Activated CD4-positive, alpha-beta memory T cell treated with anti-CD3 and anti-CD28 coated beads, Interleukin-2, amount 10 ng/mL, durations not matched to agents 7 days and 5 days (primary cell): Measurements from ENCODE around the gene TUBE1. TPM values are rescaled to one million over a fixed set of nuclear protein-coding genes. Genes with fewer than 3 reads are reported as not detected.

Source experiments
- CTCF ChIA-PET: fragments of 350-600 bp; sonication (Branson Sonifier 250); formaldehyde crosslinking; loops from one replicate; lab custom pipeline; 2021; ENCODE audit warnings: antibody characterized with exemption, inconsistent platforms; lab: Charles Lee
- POLR2A ChIA-PET: fragments of 350-600 bp; sonication (Branson Sonifier 250); formaldehyde crosslinking; loops from one replicate; lab custom pipeline; 2021; ENCODE audit warnings: antibody characterized with exemption; lab: Charles Lee
- DNase-seq: peaks from one replicate; pipeline ENCODE4 v3.0.0-alpha.2; 2020
- H3K27ac Mint-ChIP-seq: one replicate; pipeline ENCODE4 v1.8.0; 2021; ENCODE audit warnings: mild to moderate bottlenecking, mixed read lengths
- H3K27me3 Mint-ChIP-seq: one replicate; pipeline ENCODE4 v1.8.0; 2021; ENCODE audit warnings: mixed read lengths
- H3K36me3 Mint-ChIP-seq: one replicate; pipeline ENCODE4 v1.8.0; 2021; ENCODE audit warnings: low read depth, mixed read lengths
- H3K4me1 Mint-ChIP-seq: one replicate; pipeline ENCODE4 v1.8.0; 2021; ENCODE audit warnings: mixed read lengths
- H3K4me3 Mint-ChIP-seq: one replicate; pipeline ENCODE4 v1.8.0; 2021; ENCODE audit warnings: mild to moderate bottlenecking, mixed read lengths
- H3K9me3 Mint-ChIP-seq: one replicate; pipeline ENCODE4 v1.8.0; 2021; ENCODE audit warnings: mixed read lengths
- total RNA-seq, 2 experiments: library from RNA; stranded (reverse); gene quantifications; one replicate each; pipeline ENCODE4 v1.2.3, GENCODE V29; 2021

TUBE1 gene
- 10 to 100 TPM; 23.8 to 28.5 TPM for total RNA-seq

DNA sequence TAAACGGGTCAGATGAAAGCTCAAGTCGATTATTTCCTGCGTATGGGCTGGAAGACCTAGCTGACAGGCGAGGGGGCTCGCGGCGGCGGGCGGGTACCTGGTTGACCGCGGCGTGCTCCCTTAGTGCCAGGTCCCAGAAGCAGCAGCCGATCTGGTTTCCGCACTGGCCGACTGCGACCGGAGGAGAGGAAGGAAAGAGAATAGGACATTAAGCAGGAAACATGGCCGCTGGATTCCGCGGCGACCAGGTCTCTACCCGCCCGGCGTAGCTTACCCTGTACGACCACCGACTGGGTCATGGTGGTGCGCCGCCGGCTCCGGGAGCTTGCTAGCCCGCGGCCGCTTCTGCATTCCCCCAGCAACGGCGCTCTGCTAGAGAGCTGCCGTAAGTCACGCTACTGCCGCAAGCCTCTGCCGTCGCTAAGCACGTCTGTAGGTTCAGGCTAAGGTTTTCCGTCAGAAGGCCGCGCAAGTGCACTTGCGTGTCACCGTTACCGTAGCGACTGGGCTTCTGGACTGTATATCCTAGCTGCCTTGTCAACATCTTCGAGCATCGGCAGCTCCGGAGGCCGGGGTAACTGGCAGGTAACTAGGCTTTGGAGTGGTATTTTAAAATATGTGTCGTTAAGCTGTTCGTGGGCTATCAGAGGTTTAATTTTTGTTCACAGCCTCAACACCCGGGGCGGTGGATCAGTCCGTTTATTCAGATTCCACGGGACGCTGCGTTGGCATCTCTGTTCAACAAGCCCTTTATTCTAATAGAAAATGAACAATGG is at the start of gene TUBE1, which contains the start of gene FAM229B:
Gene TUBE1, minus strand, starts transcription at position 347 of the 776 bp plus-strand sequence. Its CDS starts 48 bp downstream, at position 299.
Gene FAM229B, plus strand, starts transcription at position 456 of the 776 bp plus-strand sequence. CDS start 11,693 bp downstream, outside the sequence.
- Mint-ChIP-seq H3K9me3 (no peaks in the 10 kb centered on the region), H3K27ac (no peak within 1 kb of the TSS), H3K4me3 (no peak within 1 kb of the TSS), H3K27me3 (peaks cover 33% of the 10 kb centered on the region), H3K4me1 (peaks cover 8% of the 10 kb centered on the region), H3K36me3 (peaks cover 14% of the 10 kb centered on the region)
- POLR2A ChIA-PET: interaction anchor here (0.6 to 3.8 kb wide), 11 partner anchors 12 to 609 kb away, joined by 3 to 14 read pairs (median 5); partner anchors contain the start of gene TRAF3IP2
- CTCF ChIA-PET: interaction anchor here (0.6 to 3.3 kb wide), 15 partner anchors 11 to 831 kb away, joined by 3 to 29 read pairs (median 4); partner anchors contain the start of gene TRAF3IP2
- DNase-seq: peak; percentile 92

- no peaks in the 10 kb centered on the region for H3K4me1 Mint-ChIP-seq
- DNase-seq: no peak
- CTCF ChIA-PET: no interaction called here
- H3K27ac Mint-ChIP-seq: no peak overlapping the region
- H3K27me3 Mint-ChIP-seq: peaks cover 38% of the 10 kb centered on the region
- H3K36me3 Mint-ChIP-seq: no peaks in the 10 kb centered on the region
- no peak overlapping the region for H3K4me3 Mint-ChIP-seq
- H3K9me3 Mint-ChIP-seq: no peaks in the 10 kb centered on the region
- POLR2A ChIA-PET: no interaction called here
These were observed 43.6 kb upstream of the TUBE1 start for GRCh38 chr6:112130878-112131277.

DNA sequence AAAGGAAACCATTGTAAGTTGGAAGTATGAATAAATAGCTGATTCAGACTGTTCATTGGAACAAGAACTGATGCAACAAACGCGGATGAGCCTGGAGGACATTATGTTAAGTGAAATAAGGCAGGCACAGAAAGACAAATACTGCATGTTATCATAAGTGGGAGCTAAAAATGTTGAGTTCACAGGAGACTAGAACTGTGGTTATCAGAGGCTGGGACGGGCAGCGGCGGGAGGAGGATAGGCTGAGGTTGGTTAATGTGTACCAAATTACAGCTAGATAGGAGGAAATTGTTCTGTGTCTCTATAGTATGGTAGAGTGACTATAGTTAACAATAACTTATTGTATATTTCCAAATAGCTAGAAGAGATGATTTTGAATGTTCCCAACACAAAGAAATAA is 40.9 kb upstream of the TUBE1 start:
- H3K27me3 Mint-ChIP-seq: peaks cover 39% of the 10 kb centered on the region

GRCh38 chr6:112123982-112124381 is 36.7 kb upstream of the TUBE1 start:
- ChIA-PET POLR2A (no interaction called here), CTCF (interaction anchor here (1.3 kb wide), 1 partner anchor 39 kb away, joined by 3 read pairs; no protein-coding TSS in a partner anchor)
- Mint-ChIP-seq H3K4me1 (no peaks in the 10 kb centered on the region), H3K27ac (no peak overlapping the region), H3K4me3 (no peak overlapping the region), H3K36me3 (no peaks in the 10 kb centered on the region), H3K9me3 (no peaks in the 10 kb centered on the region), H3K27me3 (peaks cover 21% of the 10 kb centered on the region)
- no peak for DNase-seq

More for the DNA sequence above, 40.9 kb upstream of the TUBE1 start:
- CTCF ChIA-PET: no interaction called here
- H3K9me3 Mint-ChIP-seq: no peaks in the 10 kb centered on the region
- DNase-seq: no peak
- H3K36me3 Mint-ChIP-seq: no peaks in the 10 kb centered on the region
- no peaks in the 10 kb centered on the region for H3K4me1 Mint-ChIP-seq
- no peak overlapping the region for H3K27ac Mint-ChIP-seq
- H3K4me3 Mint-ChIP-seq: no peak overlapping the region
- POLR2A ChIA-PET: no interaction called here

GRCh38 chr6:112122756-112123155 is 35.5 kb upstream of the TUBE1 start:
- H3K27me3 Mint-ChIP-seq: peaks cover 16% of the 10 kb centered on the region
- H3K27ac Mint-ChIP-seq: no peak overlapping the region
- no peak for DNase-seq
- no peak overlapping the region for H3K4me3 Mint-ChIP-seq
- ChIA-PET POLR2A (no interaction called here), CTCF (no interaction called here)
- H3K9me3 Mint-ChIP-seq: no peaks in the 10 kb centered on the region
- peaks cover 9% of the 10 kb centered on the region for H3K4me1 Mint-ChIP-seq
- no peaks in the 10 kb centered on the region for H3K36me3 Mint-ChIP-seq

GRCh38 chr6:112118034-112118433 is 30.8 kb upstream of the TUBE1 start:
- Mint-ChIP-seq H3K36me3 (no peaks in the 10 kb centered on the region), H3K4me1 (peaks cover 26% of the 10 kb centered on the region), H3K4me3 (no peak overlapping the region), H3K27me3 (peaks cover 19% of the 10 kb centered on the region), H3K27ac (no peak overlapping the region), H3K9me3 (no peaks in the 10 kb centered on the region)
- DNase-seq: no peak
- ChIA-PET CTCF (interaction anchor here (0.7 kb wide), 1 partner anchor 10 kb away, joined by 3 read pairs; no protein-coding TSS in a partner anchor), POLR2A (no interaction called here)

DNA sequence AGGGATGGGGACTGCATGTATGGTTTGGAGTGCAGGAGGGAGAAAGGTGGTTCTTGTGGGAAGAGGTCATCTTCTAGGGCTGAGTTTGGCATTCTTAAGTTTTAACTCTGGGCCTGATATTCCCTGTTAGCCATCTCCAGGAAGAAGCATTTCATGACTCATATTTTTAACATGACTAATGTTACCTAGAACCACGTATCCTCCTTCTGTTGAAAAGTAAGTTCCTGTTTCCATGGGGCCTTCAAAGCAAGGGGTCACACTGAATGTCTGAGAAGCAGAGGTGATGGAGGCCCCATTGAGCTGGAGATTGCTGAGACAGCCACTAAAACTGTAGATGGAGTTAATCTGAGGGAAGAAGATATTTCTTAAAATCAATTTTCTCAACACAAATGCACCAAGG is 30.3 kb upstream of the TUBE1 start:
- H3K9me3 Mint-ChIP-seq: no peaks in the 10 kb centered on the region
- ChIA-PET POLR2A (no interaction called here), CTCF (interaction anchor here (0.7 kb wide), 1 partner anchor 10 kb away, joined by 3 read pairs; no protein-coding TSS in a partner anchor)
- H3K36me3 Mint-ChIP-seq: no peaks in the 10 kb centered on the region
- peaks cover 26% of the 10 kb centered on the region for H3K4me1 Mint-ChIP-seq
- H3K27ac Mint-ChIP-seq: peak overlapping the region; percentile 42
- peak; percentile 21 for DNase-seq
- H3K27me3 Mint-ChIP-seq: peaks cover 18% of the 10 kb centered on the region
- H3K4me3 Mint-ChIP-seq: peak overlapping the region; percentile 33

DNA sequence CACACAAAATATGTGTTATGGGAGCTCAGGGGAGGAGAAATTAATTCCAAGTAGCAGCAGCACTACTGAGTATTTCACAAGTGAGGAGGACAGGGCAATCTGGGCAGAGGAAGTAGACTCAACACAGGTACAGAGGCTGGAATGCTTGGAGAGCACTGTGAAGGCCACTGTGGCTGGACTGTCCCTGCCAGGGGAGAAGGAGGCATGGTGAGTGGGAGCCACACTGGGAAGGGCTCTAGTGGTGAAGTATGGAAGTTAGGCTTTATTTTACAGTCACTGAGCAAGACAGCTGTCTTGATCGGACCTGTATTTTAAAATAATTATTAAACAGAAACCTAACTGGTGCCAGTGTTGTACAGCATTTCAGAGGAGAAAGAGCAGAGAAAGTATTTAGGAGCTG is 28.9 kb upstream of the TUBE1 start:
- Mint-ChIP-seq H3K9me3 (no peaks in the 10 kb centered on the region), H3K27ac (no peak overlapping the region), H3K36me3 (no peaks in the 10 kb centered on the region), H3K4me3 (no peak overlapping the region), H3K27me3 (peaks cover 24% of the 10 kb centered on the region), H3K4me1 (peaks cover 26% of the 10 kb centered on the region)
- DNase-seq: no peak
- CTCF ChIA-PET: no interaction called here
- POLR2A ChIA-PET: interaction anchor here (1.0 kb wide), 1 partner anchor 29 kb away, joined by 5 read pairs; the partner anchor contains the start of genes FAM229B and TUBE1

DNA sequence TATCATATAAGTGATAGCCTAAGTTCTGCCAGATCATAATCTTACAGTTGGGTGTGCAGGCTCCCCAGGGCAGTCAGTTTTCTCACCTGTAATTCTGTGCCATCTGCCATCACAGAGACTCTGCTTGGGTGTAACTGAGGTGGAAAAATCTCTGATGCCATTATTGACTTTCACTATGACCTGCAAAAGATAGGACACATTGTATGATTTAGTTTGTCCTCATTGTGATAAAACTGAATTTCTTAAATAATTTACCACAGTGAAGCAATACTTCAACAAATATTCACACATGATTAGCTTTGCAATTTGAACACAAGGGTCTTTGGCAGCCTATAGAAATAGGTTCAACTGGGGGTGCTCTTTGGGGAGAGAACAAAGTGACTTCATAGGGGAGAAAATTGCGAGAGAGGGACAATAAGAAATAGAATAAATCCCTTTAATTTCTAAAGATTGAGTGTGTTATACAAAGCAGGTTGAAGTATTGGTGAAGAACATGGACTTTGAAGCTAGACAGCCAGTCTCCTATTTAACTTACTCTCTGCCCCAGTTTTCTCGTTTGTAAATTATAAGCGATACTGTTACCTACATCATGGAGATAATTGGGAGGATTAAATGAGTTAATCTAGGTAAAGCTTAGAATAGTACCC is 27.4 kb upstream of the TUBE1 start:
- Mint-ChIP-seq H3K27me3 (peaks cover 24% of the 10 kb centered on the region), H3K9me3 (no peaks in the 10 kb centered on the region), H3K36me3 (no peaks in the 10 kb centered on the region), H3K27ac (no peak overlapping the region), H3K4me3 (no peak overlapping the region), H3K4me1 (peaks cover 26% of the 10 kb centered on the region)
- DNase-seq: no peak
- POLR2A ChIA-PET: no interaction called here
- CTCF ChIA-PET: no interaction called here

DNA sequence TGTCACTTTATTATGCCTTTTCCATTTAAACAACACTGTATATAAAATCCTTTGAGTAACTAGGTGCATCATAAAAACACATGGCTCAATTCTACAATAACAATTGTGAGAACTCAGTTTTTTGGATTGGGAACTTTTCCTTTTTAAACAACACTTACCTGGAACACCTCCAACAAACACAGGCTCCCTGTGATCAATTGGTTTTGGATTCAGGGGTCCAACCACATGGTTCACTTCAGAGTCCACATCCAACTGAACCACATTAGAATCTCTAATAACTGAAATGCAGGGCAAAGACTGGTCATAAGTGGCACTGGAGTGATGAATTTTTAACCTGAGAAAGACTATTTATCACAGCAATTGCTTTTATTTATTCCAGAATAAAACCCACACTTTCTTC is 26.6 kb upstream of the TUBE1 start:
- Mint-ChIP-seq H3K4me1 (peaks cover 26% of the 10 kb centered on the region), H3K27me3 (peaks cover 24% of the 10 kb centered on the region), H3K36me3 (no peaks in the 10 kb centered on the region), H3K4me3 (no peak overlapping the region), H3K27ac (no peak overlapping the region), H3K9me3 (no peaks in the 10 kb centered on the region)
- POLR2A ChIA-PET: no interaction called here
- CTCF ChIA-PET: no interaction called here
- no peak for DNase-seq

DNA sequence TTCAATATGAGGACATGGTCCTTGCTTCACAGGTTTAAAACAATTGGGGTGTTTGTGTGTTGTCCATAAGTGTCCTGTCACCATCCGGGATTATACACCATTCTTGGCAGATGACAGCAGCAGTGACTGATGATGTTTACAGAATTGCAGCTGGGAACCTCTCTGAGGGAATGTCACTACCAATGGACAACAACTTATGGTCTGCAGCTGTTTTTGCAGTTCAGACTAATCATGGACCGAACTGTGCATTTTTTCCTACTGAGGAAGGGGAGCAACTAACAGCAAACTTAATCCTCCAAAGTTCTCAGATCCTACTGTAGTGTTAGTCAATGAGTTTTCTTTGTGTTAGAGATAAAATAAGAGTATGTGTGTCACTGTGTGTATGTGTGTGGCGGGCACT is 26.1 kb upstream of the TUBE1 start:
- Mint-ChIP-seq H3K36me3 (no peaks in the 10 kb centered on the region), H3K27ac (no peak overlapping the region), H3K27me3 (peaks cover 25% of the 10 kb centered on the region), H3K4me1 (peaks cover 22% of the 10 kb centered on the region), H3K4me3 (no peak overlapping the region), H3K9me3 (no peaks in the 10 kb centered on the region)
- ChIA-PET CTCF (no interaction called here), POLR2A (no interaction called here)
- no peak for DNase-seq

DNA sequence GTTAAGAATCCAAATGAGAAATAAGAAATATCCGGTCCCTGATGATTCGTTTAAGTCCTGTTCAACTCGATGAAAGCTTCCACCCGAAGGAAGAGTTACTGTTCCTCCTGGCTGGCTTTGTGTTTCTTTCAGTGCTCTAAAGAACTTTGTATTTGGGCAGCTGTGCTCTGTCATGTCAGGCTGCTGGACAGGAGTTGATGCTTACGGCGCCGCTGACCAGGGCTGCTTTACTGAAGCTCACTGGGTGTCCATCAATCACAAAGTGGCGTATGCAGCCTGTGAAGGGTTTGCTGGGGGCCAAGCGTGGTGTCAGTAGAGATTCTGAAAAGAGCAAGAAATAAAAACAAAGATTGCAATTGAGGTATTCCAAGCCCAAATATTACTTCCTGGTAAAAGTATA is 22.0 kb upstream of the TUBE1 start:
- Mint-ChIP-seq H3K36me3 (no peaks in the 10 kb centered on the region), H3K27me3 (peaks cover 35% of the 10 kb centered on the region), H3K27ac (no peak overlapping the region), H3K9me3 (peaks cover 7% of the 10 kb centered on the region), H3K4me3 (no peak overlapping the region), H3K4me1 (no peaks in the 10 kb centered on the region)
- DNase-seq: no peak
- POLR2A ChIA-PET: no interaction called here
- CTCF ChIA-PET: no interaction called here

DNA sequence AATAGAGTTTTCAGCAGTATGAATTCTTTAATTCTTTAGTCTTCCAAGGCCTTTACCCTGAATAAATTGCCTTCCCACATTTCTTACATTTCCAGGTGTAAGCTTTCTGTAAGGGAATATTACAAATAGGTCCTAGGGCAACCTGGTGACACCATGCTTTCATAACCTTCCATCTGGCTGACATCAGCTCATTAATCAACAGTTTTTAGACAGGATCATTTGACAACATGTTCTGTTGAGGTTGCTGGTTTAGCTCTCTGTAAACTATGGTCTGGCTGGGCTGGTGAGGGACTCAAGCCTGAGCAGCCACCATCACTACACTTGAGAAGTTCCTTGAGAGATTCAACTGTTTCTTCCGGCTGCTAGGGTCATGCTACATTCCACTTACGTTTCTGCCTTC is 19.3 kb upstream of the TUBE1 start:
- no peak overlapping the region for H3K4me3 Mint-ChIP-seq
- DNase-seq: no peak
- H3K36me3 Mint-ChIP-seq: no peaks in the 10 kb centered on the region
- H3K4me1 Mint-ChIP-seq: no peaks in the 10 kb centered on the region
- ChIA-PET POLR2A (no interaction called here), CTCF (no interaction called here)
- peaks cover 35% of the 10 kb centered on the region for H3K27me3 Mint-ChIP-seq
- no peak overlapping the region for H3K27ac Mint-ChIP-seq
- peaks cover 7% of the 10 kb centered on the region for H3K9me3 Mint-ChIP-seq
